HG03469 (cell line): ENCODE data around the gene NRIP3.
"Not testable (repeated sequence)": the region's sequence is repeated elsewhere in the genome, so short reads cannot be mapped to it uniquely, and the experiment has no call there.

Source experiments
- ATAC-seq: cut with Tn5 transposase; IDR thresholded peaks from one replicate; pipeline ENCODE4 v1.9.1; 2021; ENCODE audit warnings: mild to moderate bottlenecking, moderate library complexity, moderate number of reproducible peaks; ENCODE audit not compliant: unreplicated experiment

Gene NRIP3

DNA sequence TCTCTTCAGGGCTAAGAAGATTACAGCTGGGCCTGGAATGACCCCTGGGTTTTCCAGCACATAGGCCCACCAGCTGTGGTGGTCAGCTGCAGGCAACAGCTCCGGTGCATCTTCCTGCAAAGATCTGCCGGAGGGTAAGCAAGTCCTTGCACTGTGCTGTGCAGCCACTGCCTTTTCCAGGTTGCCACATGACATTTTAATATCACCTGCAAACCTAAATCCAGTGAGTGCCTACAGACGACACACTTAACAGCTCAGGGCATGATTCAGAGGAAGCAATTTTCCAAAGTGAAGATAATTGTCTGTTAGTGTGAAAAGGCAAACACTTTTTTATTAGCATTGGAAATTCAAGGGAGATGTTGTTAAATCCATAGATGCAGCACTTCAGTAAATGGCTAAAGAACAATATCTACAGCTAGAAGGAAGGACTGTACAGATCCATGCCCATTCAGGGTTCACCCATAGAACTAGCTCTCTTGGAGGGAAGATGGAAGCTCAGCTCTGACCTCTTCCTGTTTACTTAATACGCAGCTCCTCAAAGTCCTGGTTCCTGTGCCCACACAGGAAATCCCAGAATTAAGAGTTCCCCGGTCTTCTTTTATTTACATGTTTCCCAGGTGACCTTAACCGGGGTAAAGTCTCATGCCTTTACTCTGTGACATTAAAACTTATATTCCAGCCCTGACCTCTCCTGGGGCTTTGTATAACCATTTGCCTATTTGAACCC lies 13.3 kb upstream of the NRIP3 start:
- no peak for ATAC-seq

DNA sequence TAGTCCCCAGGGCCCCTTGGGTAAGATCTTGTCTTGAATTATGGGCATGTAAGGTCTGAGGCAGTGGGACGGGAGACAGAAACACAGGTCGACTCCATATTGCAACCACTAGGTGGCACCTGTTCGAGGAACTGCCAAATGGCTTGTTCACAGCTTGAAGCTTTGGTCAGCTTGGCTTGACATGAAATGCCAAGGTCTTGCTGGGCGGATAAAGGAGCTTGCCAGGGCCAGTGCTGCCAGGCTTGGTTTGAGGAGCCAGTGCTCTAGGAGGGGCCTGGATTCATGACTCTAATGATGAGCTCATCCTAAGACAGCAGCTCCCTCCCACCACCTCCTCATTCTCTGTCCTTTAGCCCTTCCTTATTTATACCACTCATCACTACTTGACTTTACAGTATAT lies 11.9 kb upstream of the NRIP3 start:
- no peak for ATAC-seq

DNA sequence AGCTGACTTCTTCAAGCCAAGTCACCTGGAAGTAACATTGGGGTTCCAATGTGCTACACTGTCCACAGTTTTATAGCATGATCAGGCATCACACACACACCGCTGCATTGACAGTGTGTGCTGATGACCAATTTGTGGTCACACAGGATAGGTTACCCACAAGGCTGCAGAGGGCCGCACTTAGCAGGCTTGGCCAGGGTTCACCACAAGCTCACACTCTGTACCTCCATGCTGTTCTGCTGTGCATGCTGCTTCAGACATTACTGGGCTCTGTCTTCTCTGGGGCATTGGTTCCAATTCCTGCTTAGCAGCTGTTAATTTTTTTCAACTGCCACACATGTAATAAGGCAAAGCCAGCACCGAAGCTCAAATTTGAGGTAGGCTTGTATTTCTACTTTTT lies 11.0 kb upstream of the NRIP3 start:
- no peak for ATAC-seq

DNA sequence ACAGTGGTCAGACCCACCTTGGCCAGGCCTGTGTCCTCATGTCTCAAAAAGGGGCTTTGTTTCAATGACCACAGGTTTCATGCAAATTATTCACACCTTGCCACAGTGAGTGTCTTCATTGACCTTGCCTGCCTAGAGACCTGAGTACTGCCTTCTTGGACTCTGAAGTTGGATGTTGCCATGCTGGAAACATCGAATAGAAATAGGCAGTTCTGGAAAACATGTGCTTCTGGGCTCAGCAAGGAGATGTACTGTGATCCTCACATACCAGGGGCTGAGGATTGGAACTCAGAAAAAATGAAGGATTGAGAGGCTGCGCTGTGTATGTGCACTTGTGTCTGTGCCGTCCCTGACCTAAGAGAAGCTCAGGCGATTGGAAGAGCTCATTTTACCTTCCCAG lies 9.6 kb upstream of the NRIP3 start:
- ATAC-seq: no peak

DNA sequence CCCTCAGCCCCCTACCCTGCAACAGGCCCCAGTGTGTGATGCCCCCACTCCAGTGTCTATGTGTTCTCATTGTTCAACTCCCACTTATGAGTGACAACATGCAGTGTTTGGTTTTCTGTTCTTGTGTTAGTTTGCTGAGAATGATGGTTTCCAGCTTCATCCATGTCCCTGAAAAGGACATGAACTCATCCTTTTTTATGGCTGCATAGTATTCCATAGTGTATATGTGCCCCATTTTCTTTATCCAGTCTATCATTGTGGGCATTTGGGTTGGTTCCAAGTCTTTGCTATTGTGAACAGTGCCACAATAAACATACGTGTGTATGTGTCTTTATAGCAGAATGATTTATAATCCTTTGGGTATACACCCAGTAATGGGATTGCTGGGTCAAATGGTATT lies 5.7 kb upstream of the NRIP3 start:
- not testable (repeated sequence) for ATAC-seq

DNA sequence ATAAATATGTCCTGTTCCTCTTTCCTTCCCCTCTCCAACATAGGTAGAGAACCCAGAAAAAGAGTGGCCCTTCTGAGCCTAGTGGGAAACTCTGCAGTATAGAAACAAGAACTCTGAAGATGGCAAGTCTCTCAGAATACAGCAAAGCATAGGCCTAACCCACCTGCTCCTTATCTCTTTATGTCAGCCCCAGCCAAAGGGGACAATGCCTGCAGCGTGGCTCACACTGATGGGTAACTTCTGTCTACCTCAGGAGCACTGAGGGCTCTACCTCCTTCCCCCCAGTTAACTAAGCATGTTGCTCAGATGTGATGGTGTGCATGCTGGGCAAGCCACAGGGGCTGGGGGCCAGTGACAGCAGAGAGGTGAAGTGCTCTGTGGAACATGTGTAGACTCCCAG lies 4.9 kb upstream of the NRIP3 start:
- no peak for ATAC-seq

DNA sequence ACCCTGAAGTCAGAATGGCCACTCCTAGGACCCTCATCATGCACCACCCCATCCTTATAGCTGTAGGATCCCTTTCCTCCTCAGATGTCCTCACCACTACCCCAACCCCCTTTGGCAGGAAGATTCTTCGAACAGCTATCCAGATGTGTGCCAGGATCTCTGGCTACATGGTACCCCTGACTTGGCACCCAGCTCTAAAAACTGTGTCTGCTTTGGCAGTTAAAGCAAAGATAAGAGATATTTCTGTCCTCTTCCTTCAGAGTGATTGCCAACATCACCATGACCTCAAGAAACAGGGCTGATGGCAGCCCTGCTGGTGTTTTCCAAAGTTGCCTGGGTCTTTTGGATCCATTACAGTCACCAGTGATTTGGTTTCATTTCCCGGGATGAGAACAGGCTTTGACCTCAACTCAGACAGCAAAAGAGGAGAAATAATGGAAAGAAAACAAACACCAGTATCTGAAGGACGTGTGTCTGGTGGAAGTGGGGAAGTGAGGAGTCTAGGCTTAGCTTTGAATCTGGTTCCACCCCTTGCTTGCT lies 4.3 kb upstream of the NRIP3 start:
- no peak for ATAC-seq

DNA sequence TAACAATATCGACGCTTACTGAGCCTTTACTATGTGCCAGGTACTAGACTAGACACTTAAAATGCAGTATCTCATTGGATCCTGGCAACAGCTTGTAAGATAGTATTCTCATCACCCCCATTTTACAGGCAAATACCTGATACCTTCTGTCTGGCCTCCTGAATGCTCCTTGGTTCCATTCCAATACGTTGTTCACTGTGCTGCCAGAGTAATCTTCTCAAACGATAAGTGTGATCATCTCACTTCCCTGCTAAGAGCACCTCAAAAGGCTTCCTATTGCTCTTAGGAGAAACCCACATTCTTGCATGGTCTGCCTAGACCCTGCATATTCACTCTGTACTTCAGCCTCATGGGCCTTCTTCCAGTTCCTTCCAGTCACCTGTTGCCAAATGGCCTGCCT lies 1.3 kb upstream of the NRIP3 start:
- no peak for ATAC-seq

DNA sequence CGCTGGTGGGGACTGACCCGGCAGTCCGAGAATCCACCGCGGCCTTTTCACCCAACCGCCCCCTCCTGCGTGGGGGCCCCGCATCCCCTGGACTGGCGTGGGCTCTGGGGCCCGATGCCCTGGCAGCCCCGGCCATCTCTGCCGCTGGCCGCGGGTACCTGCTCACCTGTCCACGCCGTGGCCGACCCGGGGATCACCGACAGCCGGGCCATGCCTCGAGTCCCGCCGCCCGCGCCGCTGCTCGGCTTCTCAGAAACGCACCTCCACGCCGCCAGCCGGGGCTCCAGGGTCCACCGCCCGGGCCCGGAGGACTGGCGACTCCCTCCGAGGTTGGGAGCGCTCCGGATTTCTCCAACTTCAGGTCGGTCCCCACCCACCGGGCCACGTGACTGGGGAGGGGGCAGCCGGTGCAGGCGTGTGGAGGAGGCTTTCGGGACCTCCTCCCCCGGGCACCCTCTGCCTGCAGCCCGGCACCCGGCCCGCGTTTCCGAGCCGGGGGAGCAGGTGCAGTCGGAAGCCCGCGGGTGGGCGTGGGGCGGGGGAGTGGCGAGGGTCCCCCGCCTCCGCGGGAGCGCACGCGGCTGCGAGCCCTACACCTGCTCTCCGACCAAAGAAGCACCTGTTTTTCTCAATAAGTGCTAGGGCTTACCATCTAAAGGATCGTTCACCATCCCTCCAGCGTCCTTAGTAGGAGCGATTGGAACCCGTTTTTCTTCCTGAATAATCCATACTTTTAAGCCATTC lies 554 bp upstream of the NRIP3 start:
- no peak for ATAC-seq

DNA sequence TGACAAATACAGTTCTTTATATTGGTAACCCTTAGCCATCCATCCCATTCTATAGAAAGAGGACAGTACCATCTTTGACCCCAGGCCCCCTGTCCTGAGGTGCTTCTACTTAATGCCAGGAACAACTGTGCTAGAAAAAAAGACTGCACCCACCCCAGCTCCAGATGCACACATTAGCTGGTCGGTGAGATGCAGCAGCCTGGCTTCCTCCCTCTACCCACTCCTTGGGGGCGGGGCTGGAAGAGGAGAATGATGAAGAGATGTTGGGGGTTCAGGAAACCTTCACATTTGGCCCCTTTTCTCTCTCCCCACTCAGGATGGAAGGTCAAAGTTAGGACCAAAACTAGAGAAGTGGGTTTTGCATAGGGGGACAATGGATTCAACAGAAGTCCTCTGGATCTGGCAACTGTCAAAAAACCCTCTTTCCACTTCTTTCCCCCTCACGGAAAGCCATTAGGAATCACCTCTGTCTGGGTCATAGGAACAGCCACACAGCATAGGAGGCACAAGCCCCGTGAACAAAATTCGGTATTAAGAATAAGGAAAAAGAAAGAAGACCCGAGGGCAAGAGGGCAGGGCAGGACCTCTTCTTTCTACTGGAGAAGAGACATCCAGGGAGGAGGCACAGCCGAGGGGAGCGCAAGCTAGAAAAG lies 755 bp downstream of the NRIP3 start:
- ATAC-seq: no peak

DNA sequence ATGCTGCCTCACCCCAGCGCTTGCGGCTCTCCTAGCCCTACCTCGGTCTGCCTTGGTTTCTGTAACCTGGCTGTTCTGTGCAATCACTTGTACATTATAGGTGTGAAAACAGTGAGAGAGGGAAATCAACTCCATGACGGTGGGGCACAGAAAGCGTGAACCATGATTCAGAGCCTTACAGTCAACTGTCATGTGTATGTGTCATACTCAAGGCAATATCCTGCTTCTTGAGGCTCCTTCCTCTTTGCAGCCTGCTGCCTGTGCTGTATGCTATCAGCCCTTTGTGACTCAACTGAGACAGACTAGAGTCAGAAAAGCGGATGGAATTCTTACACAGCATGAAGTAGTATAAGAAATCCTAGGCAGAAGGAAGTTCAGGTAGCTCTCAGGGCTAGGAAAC lies 2.1 kb downstream of the NRIP3 start:
- no peak for ATAC-seq

DNA sequence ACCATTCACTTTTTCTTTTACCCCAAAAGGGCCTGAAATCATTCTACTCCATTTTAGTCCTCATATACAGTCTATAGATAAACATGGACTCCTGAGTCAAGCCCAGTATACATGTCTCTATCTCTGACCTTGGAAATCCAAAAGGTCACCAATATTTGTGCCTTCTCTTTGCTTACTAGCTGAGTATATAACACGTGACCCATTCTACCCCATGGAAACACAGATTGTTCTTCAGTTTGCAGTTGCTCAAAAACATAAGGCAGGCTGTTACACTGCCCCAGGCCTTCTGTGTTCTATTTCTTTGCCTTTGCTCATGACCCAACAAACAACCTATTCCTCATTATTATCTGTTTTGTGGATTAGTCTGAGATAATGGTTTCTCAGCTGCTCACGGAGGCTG lies 5.8 kb downstream of the NRIP3 start:
- ATAC-seq: no peak

DNA sequence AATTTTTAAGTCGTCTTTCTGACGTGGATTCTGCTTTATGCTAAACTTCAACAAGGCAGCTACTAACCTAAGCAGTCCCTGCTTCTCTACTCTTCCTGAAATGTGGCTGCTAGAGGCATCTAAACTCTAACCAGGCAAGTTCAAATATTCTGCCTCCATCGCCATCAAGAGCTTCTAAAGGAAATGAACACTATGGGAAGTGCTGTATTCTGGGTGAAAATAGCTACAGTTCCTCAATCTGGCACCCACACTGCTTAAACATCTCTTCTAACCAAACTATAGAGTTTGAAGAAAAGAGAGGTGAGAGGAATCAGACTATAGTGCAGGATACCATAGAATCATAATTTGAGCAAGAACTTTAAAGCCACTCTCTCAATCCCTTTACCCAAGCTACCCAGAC lies 6.3 kb downstream of the NRIP3 start:
- no peak for ATAC-seq

DNA sequence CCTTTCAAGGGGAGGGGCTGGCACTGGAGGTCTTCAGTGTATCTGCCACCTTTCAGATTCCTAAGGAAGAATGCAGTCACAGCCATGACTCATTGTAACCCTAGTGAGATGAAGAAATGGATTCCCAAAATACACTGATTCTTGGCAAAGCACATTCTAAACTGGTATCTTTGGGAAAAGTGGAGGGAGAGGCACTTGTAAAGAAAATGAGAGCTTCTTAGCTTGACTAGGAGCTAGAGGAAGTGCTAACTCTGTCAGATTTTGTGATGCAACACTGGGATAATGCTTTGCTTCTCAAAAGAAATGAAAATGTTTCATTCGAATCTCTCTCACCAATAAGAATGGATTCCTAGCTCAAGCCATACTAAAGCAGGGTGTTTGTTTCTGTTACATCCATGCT lies 14.3 kb downstream of the NRIP3 start:
- ATAC-seq: no peak

DNA sequence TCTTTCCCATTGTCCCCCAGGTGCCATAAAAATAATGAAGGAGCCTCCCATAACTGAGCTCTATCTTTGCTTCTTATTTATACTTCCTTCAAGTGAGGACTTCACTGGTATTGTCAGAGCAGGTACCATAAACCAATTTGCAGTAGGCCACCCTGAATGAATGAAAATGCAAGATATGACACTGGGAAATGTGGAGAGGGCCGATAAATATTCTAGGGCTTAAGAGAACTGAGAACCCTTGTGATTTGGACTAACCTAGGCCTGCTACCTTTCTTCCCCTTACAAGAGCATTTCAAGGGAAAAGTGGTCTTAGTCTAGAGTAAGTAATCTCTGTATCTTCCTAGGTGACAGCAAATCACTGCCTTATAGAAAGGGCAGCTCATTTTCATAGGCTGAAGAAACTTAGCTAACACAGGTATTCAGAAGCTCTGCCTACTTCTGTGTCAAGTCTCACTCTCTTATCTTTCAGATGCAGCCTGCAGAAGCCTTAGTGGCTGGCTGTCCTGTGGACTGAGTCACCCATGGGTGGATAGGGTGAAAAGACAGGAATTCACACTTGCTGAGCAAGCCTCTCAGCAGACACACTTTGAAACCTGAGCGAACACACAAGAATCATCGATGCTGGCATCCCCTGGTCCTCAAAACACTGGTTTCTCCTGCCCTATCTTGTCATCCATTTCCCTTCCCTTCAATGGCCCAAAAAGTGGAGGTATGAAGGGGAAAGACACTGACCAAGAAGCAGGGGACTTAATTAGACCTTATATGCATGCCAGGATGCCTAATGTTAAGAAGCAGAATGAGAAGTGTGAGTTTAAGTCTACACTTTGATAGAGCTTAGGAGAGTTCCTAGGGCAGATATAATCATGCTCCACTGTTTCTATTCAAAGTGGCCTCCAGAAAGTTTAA lies 15.2 kb downstream of the NRIP3 start:
- no peak for ATAC-seq

DNA sequence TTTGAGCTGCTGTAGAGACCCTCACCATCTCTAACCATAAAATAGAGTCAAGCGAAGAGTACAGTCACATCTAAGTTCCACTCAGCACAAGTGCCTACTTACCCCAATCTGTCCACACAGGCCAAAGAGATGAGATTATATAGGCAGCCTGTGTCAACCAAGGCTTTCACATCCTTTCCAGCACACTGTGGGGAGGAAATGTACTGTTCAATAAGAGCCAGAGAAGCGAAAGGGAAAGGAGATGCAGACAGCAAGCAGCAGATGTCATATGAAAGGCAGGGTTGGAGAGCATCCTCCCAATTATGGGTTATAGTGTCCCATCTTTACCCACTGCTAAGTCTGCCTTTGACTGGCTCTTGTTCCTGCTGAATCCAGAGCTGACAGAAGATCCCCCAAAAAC lies 16.4 kb downstream of the NRIP3 start:
- ATAC-seq: no peak

DNA sequence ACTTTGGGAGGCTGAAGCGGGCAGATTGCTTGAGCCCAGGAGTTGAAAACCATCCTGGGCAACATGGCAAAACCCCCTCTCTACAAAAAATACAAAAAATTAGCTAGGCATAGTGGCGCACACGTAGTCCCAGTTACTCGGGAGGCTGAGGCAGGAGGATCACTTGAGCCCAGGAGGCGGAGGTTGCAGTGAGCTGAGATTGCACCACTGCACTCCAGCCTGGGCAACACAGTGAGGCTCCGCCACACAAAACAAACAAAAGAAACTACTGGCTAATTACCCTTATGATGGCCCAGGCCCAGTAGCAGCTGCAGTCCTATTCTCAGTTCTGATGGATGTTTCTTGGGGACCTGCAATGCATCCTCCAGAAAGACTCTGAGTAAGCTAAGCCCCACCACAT lies 17.0 kb downstream of the NRIP3 start:
- not testable (repeated sequence) for ATAC-seq

DNA sequence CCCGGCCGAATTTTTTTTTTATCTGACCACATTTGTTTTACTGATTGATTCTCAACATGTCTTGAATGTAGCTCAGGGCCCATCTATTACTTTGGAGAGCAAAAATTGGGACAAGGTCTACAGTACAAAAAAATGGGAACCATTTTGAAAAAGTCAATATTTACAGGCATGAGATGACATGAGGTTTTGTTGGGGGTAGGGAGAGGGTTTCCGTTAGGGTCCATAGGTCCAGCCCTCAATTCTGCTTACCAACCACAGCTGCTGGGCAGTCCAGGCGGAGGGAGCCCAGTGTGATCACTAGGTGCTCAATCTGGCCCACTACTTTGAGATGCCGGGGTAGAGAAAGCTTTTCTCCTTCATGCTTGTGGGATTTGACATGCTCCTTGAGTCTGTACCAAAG lies 18.3 kb downstream of the NRIP3 start:
- no peak for ATAC-seq

DNA sequence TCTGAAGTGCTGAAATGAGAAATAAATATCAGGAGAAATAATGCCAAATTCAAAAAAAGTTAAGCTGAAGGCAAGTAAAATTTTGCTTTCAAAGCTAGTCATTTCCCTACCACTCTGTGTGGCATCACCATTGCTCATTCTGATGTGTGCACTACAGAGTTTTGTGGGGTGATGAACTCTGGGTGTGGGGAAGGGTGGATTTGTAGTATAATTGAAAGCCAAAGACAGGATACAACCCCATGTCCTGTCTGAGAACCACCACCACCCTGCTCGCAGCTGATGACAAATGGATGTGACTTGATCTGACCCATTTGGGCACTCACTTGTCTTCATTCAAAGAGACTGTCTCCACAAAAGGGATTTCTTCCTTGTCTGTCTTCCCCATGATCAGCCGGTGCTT lies 20.2 kb downstream of the NRIP3 start:
- no peak for ATAC-seq

DNA sequence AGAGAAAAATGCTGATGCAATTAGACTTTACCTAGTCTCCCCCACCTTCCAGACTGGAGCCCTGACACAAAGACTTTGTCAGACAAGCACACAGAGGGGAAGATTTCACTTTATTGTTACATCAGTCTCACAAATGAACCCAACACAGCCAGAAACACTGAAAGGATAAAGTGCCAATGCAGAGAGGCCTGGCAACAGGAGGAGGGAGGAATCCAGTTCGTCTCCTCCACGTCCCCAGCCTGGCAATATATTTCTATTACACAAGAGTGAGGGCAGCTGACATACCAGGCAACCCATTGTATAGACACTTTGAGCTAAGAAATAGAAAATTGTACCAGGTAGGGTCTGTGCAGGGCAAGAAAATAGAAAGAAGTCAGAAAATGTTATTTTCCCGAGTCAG lies 23.3 kb downstream of the NRIP3 start:
- ATAC-seq: no peak

DNA sequence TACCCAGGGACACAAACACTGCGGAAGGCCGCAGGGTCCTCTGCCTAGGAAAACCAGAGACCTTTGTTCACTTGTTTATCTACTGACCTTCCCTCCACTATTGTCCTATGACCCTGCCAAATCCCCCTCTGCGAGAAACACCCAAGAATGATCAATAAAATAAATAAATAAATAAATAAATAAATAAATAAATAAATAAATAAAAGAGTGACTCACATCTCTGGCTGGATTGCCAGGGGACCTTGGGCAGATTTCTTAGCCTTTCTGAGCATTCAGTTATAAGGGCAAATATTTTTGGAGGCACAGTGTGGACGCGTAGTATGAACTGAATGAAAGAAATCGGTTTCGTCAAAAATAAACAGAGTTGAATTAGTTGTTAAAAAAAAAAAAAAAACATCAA lies 24.4 kb downstream of the NRIP3 start:
- ATAC-seq: not testable (repeated sequence)
